IMR-90 (cell line): ENCODE measurements around the gene CDH12. TPM values are rescaled to one million over a fixed set of nuclear protein-coding genes. Genes with fewer than 3 reads are reported as not detected.

Experiments
- ATAC-seq: fragments of 200-7000 bp; cut with Tn5 transposase; 2 replicates; pipeline ENCODE4 v1.9.1; 2020; ENCODE audit warnings: low read depth, mild to moderate bottlenecking, moderate library complexity
- BruUV-seq: library from RNA; stranded (reverse); fragments of 400-500 nt; replicated peaks from 2 replicates; lab custom pipeline; 2021; lab: Mats Ljungman, UMichigan
- CTCF ChIA-PET: fragments of 300-600 bp; formaldehyde crosslinking; extraction: SDS; loops from one replicate; lab custom pipeline; 2021; ENCODE audit warnings: antibody characterized with exemption; lab: Yijun Ruan, JAX
- POLR2A ChIA-PET: fragments of 300-600 bp; sonication (Branson Sonifier 250); formaldehyde crosslinking; loops from one replicate; lab custom pipeline; 2022; ENCODE audit warnings: antibody characterized with exemption; ENCODE audit not compliant: unreplicated experiment; lab: Charles Lee
- DNase-seq: peaks from one replicate; pipeline ENCODE4 v3.0.0; 2013
- H2AFZ ChIP-seq: replicated peaks from 2 replicates; pipeline ENCODE3; 2013; ENCODE audit warnings: low read length, mild to moderate bottlenecking; ENCODE audit not compliant: poor library complexity
- H2AK5ac ChIP-seq: 2 replicates; pipeline ENCODE4 v1.6.1; 2013; ENCODE audit warnings: low read depth, low read length, inconsistent platforms
- H2AK9ac ChIP-seq: replicated peaks from 2 replicates; pipeline ENCODE3; 2013; ENCODE audit warnings: mild to moderate bottlenecking, low read depth, low read length, moderate library complexity; ENCODE audit not compliant: poor library complexity
- H2BK120ac ChIP-seq: 2 replicates; pipeline ENCODE4 v1.6.1; 2013; ENCODE audit warnings: low read depth, low read length, inconsistent platforms
- H2BK15ac ChIP-seq: 3 replicates; pipeline ENCODE4 v1.6.1; 2013; ENCODE audit warnings: low read depth, low read length, inconsistent platforms
- H2BK20ac ChIP-seq: 2 replicates; pipeline ENCODE4 v1.6.1; 2013; ENCODE audit warnings: low read depth, mild to moderate bottlenecking, inconsistent platforms, low read length, moderate library complexity
- H2BK5ac ChIP-seq: 2 replicates; pipeline ENCODE4 v1.6.1; 2013; ENCODE audit warnings: mild to moderate bottlenecking, low read depth, low read length, inconsistent platforms; ENCODE audit not compliant: poor library complexity, severe bottlenecking
- H3K14ac ChIP-seq: replicated peaks from 2 replicates; pipeline ENCODE4 v1.6.1; 2013; ENCODE audit warnings: low read depth, low read length, inconsistent platforms
- H3K18ac ChIP-seq: 2 replicates; pipeline ENCODE4 v1.6.1; 2013; ENCODE audit warnings: low read depth, low read length, control low read depth
- H3K23ac ChIP-seq: 2 replicates; pipeline ENCODE4 v1.6.1; 2013; ENCODE audit warnings: low read depth, low read length, inconsistent platforms
- H3K27ac ChIP-seq: 2 replicates; pipeline ENCODE4 v1.5.1; 2013; ENCODE audit warnings: mild to moderate bottlenecking, control low read depth, low read length; ENCODE audit not compliant: insufficient read depth
- H3K27me3 ChIP-seq: 2 replicates; pipeline ENCODE4 v1.6.1; 2013; ENCODE audit warnings: low read length; ENCODE audit not compliant: control insufficient read depth, insufficient read depth
- H3K36me3 ChIP-seq: 2 replicates; pipeline ENCODE4 v1.6.1; 2013; ENCODE audit warnings: low read length, mixed read lengths; ENCODE audit not compliant: control insufficient read depth, insufficient read depth
- H3K4ac ChIP-seq: 2 replicates; pipeline ENCODE4 v1.6.1; 2013; ENCODE audit warnings: low read depth, low read length, inconsistent platforms
- H3K4me1 ChIP-seq: 2 replicates; pipeline ENCODE4 v1.6.1; 2013; ENCODE audit warnings: low read length, mixed read lengths; ENCODE audit not compliant: control insufficient read depth, insufficient read depth
- H3K4me2 ChIP-seq: 2 replicates; pipeline ENCODE4 v1.6.1; 2013; ENCODE audit warnings: low read depth, mild to moderate bottlenecking, control low read depth, low read length, moderate library complexity
- H3K4me3 ChIP-seq: 2 replicates; pipeline ENCODE4 v1.5.1; 2013; ENCODE audit warnings: low read depth, mild to moderate bottlenecking, control low read depth, low read length, moderate library complexity; ENCODE audit not compliant: insufficient read depth
- H3K56ac ChIP-seq: 2 replicates; pipeline ENCODE4 v1.6.1; 2013; ENCODE audit warnings: low read length, inconsistent platforms; ENCODE audit not compliant: insufficient read depth; ENCODE audit errors: extremely low read depth
- H3K79me1 ChIP-seq, 2 experiments: 2 replicates each; pipeline ENCODE4 v1.6.1; 2013; ENCODE audit warnings: low read length in 2 of 2, inconsistent platforms in 1 of 2, low read depth in 1 of 2
- H3K9ac ChIP-seq: 2 replicates; pipeline ENCODE4 v1.6.1; 2013; ENCODE audit warnings: low read depth, low read length, control low read depth
- H3K9me1 ChIP-seq: 2 replicates; pipeline ENCODE4 v1.6.1; 2013; ENCODE audit warnings: low read length, inconsistent platforms; ENCODE audit not compliant: insufficient read depth
- H3K9me3 ChIP-seq: 2 replicates; pipeline ENCODE4 v1.6.1; 2013; ENCODE audit warnings: low read length; ENCODE audit not compliant: control insufficient read depth, insufficient read depth
- H4K20me1 ChIP-seq: 2 replicates; pipeline ENCODE4 v1.6.1; 2013; ENCODE audit warnings: low read length, inconsistent platforms; ENCODE audit not compliant: insufficient read depth
- H4K5ac ChIP-seq: 2 replicates; pipeline ENCODE4 v1.6.1; 2013; ENCODE audit warnings: mild to moderate bottlenecking, low read depth, low read length, control low read depth
- H4K8ac ChIP-seq, 2 experiments: 2 replicates each; pipeline ENCODE4 v1.6.1; 2013; ENCODE audit warnings: low read depth in 2 of 2, low read length in 2 of 2, control low read depth in 1 of 2, inconsistent platforms in 1 of 2
- H4K91ac ChIP-seq: 2 replicates; pipeline ENCODE4 v1.6.1; 2013; ENCODE audit warnings: low read depth, low read length, inconsistent platforms; ENCODE audit not compliant: insufficient read depth
- CEBPB ChIP-seq: IDR thresholded peaks from 2 replicates; pipeline ENCODE4 v1.6.1; 2012; ENCODE audit warnings: low read depth, low read length, improper control_type of control experiment
- CHD1 ChIP-seq: IDR thresholded peaks from 2 replicates; pipeline ENCODE4 v1.6.1; 2012; ENCODE audit warnings: low read depth, low read length, improper control_type of control experiment
- CTCF ChIP-seq: conservative IDR thresholded peaks from 2 replicates; pipeline ENCODE4 v1.5.1; 2012; ENCODE audit warnings: mild to moderate bottlenecking, low read depth, low read length, improper control_type of control experiment
- ELK1 ChIP-seq: fragments of 150-350 bp; IDR thresholded peaks from 2 replicates; pipeline ENCODE4 v1.6.1; 2016; ENCODE audit warnings: low read depth, mild to moderate bottlenecking, low read length, moderate library complexity, borderline replicate concordance
- FOS ChIP-seq: fragments of 150-350 bp; IDR thresholded peaks from 2 replicates; pipeline ENCODE4 v1.6.1; 2016; ENCODE audit warnings: low read depth, low read length
- MAFK ChIP-seq: IDR thresholded peaks from 2 replicates; pipeline ENCODE4 v1.6.1; 2012; ENCODE audit warnings: low read depth, low read length, improper control_type of control experiment
- NFE2L2 ChIP-seq: fragments of 150-350 bp; IDR thresholded peaks from 2 replicates; pipeline ENCODE4 v1.6.1; 2016; ENCODE audit warnings: low read depth, mild to moderate bottlenecking, low read length
- RFX5 ChIP-seq: IDR thresholded peaks from 2 replicates; pipeline ENCODE4 v1.8.0; 2012; ENCODE audit warnings: low read depth, mild to moderate bottlenecking, low read length, moderate library complexity
- USF2 ChIP-seq: fragments of 150-350 bp; IDR thresholded peaks from 2 replicates; pipeline ENCODE4 v1.6.1; 2017; ENCODE audit warnings: mild to moderate bottlenecking, antibody characterized with exemption, low read length, low read depth
- dilution Hi-C: fragments of 300-500 bp; cut with HindIII; formaldehyde crosslinking; loops from one replicate; pipeline ENCODE4 v1.14.3; 2018; ENCODE audit warnings: low sequenced_read_pairs; ENCODE audit not compliant: unreplicated experiment
- in situ Hi-C: fragments of 300-500 bp; cut with MboI; formaldehyde crosslinking; loops from 3 replicates; pipeline ENCODE4 v1.14.3; 2019; ENCODE audit warnings: low sequenced_read_pairs, inconsistent platforms, mixed read lengths
- intact Hi-C: fragments of 100-400 bp; cut with micrococcal nuclease; formaldehyde crosslinking; loops from 2 replicates; pipeline ENCODE4 v1.10.0; 2022
- polyA plus RNA-seq, 3 experiments: library from polyadenylated mRNA; depleted of rRNA; stranded (reverse); fragments of >200 nt; gene quantifications; 2 replicates each; pipeline ENCODE4 v1.2.3, GENCODE V29; 2012; ENCODE audit warnings: low replicate concordance in 1 of 3
- total RNA-seq: library from RNA; depleted of rRNA; stranded (reverse); fragments of >200 nt; gene quantifications from 2 replicates; pipeline ENCODE4 v1.2.3, GENCODE V29; 2012

CDH12 gene
- total and polyA plus RNA-seq, 2 of the 4 experiments (the other 2 are of a cell fraction), result not detected

- no peak overlapping the region for H3K4ac ChIP-seq
- no peaks in the 10 kb centered on the region for H3K9me3 ChIP-seq
- no peak overlapping the region for H2BK15ac ChIP-seq
- no peaks in the 10 kb centered on the region for H3K79me1 ChIP-seq
- H2AK9ac ChIP-seq, result no peak overlapping the region
- DNase-seq (no peak), ATAC-seq (no peak)
- H3K27ac ChIP-seq, result no peak overlapping the region
- no peak overlapping the region for H2BK20ac ChIP-seq
- H3K14ac ChIP-seq, result no peak overlapping the region
- H4K20me1 ChIP-seq, result no peaks in the 10 kb centered on the region
- H4K8ac ChIP-seq, result no peak overlapping the region
- no peak overlapping the region for H4K5ac ChIP-seq
- no peak overlapping the region for H3K18ac ChIP-seq
- no peak overlapping the region for H3K4me2 ChIP-seq
- no peak overlapping the region for H2AFZ ChIP-seq
- BruUV-seq, result no TSS peak
- H3K23ac ChIP-seq, result no peak overlapping the region
- no peak overlapping the region for H2BK5ac ChIP-seq
- no peak overlapping the region for H2BK120ac ChIP-seq
- no peak overlapping the region for H3K9ac ChIP-seq
- H3K56ac ChIP-seq, result no peak overlapping the region
- H3K27me3 ChIP-seq, result no peaks in the 10 kb centered on the region
- in situ Hi-C loops (no loop called here), intact Hi-C loops (no loop called here), dilution Hi-C loops (no loop called here)
- no peaks in the 10 kb centered on the region for H3K9me1 ChIP-seq
- no peaks in the 10 kb centered on the region for H3K4me1 ChIP-seq
- TF ChIP-seq CHD1 (no peak), CTCF (no peak), USF2 (no peak), CEBPB (no peak), RFX5 (no peak), FOS (no peak), MAFK (no peak), ELK1 (no peak), NFE2L2 (no peak)
- ChIA-PET CTCF (no interaction called here), POLR2A (no interaction called here)
- H2AK5ac ChIP-seq, result no peak overlapping the region
- no peak overlapping the region for H4K91ac ChIP-seq
- no peak overlapping the region for H3K4me3 ChIP-seq
- H3K36me3 ChIP-seq, result no peaks in the 10 kb centered on the region
Measured at GRCh38 chr5:21910731-21911130, 942.4 kb downstream of the CDH12 start.
